OCI-LY3 (cell line): ENCODE results near the gene KLHL35.

Experiments
- CTCF ChIP-seq: fragments of 200-600, 300-600 bp; sonication (generic); IDR thresholded peaks from 2 replicates; pipeline ENCODE4 v1.5.1; 2014; ENCODE audit warnings: antibody characterized with exemption, low read length, low read depth
- EZH2phosphoT487 ChIP-seq: fragments of 200-600 bp; shearing (Covaris generic); IDR thresholded peaks from 2 replicates; pipeline ENCODE4 v1.6.1; 2018; ENCODE audit warnings: antibody characterized with exemption, mixed run types, low read depth

GRCh38 chr11:75469785-75470405 is 36.9 kb upstream of the KLHL35 start:
- TF ChIP-seq EZH2phosphoT487 (no peak), CTCF (no peak)
